ENCODE results near the gene EMC8. TPM values are rescaled to one million over a fixed set of nuclear protein-coding genes. Genes with fewer than 3 reads are reported as not detected.

EMC8 gene
- total and polyA plus RNA-seq, 2 donors (not counting 1 experiment from before 2014, with no cell fraction given): 22.1 to 33.1 TPM

DNA sequence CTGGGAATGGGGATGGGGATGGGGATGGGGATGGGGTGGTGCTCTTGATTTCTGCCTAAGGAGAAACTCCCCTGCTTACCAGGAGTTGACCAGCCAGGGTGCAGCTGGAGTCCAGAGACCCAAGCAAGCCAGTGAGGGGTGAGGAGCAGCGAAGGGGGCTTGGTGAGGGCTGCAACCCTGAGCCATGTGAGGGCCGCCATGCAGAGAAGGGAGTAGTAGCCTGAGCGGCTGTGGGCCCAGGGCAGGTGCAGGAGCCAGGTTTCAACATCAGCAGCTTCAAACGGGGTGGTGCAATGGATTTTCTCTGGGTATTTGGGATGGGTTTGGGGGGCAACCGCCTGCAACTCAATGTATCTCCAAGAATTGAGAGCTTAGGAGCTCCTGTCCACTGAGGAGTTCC, 35.4 kb upstream of the EMC8 start:
- Histone ChIP-seq H3K79me2 (ENCODE audit: control insufficient read depth, insufficient read depth, low read length) (no peaks in the 10 kb centered on the region), H3K4me2 (replicated peaks; ENCODE audit: low read depth, low read length, poor library complexity, severe bottlenecking) (no peak overlapping the region), H4K20me1 (ENCODE audit: control insufficient read depth, insufficient read depth, low read length, poor library complexity, severe bottlenecking) (no peaks in the 10 kb centered on the region), H3K27ac (ENCODE audit: low read length in 2 of 2) (no peak overlapping the region), H3K36me3 (replicated peaks in 1 of 2; ENCODE audit: control extremely low read depth in 1 of 2, control insufficient read depth in 1 of 2, extremely low read depth in 1 of 2, insufficient read depth in 2 of 2, low read length in 1 of 2) (no peaks in the 10 kb centered on the region), H3K27me3 (replicated peaks in 1 of 4; ENCODE audit: control extremely low read depth in 1 of 4, control insufficient read depth in 3 of 4, insufficient read depth in 4 of 4, low read length in 3 of 4) (peaks cover 0 to 14% (median 0%) of the 10 kb centered on the region in 4 experiments), H3K4me3 (ENCODE audit: control extremely low read depth in 1 of 5, extremely low read depth in 1 of 5, insufficient read depth in 1 of 5, low read depth in 2 of 5, low read length in 4 of 5) (no peak overlapping the region), H3K9ac (ENCODE audit: low read length) (no peak overlapping the region), H3K9me3 (ENCODE audit: control extremely low read depth in 1 of 3, control insufficient read depth in 2 of 3, insufficient read depth in 1 of 3, low read length in 2 of 3) (peaks cover 0 to 22% (median 0%) of the 10 kb centered on the region in 3 donors), H3K4me1 (ENCODE audit: control insufficient read depth in 2 of 2, insufficient read depth in 2 of 2, low read length in 2 of 2) (peaks cover 38 to 52% of the 10 kb centered on the region in 2 donors), H2AFZ (ENCODE audit: insufficient read depth, low read depth, low read length, poor library complexity, severe bottlenecking) (no peak overlapping the region)
- ChIA-PET CTCF (interaction anchor here (0.9 to 5.6 kb wide), 5 partner anchors 9 to 154 kb away, joined by 3 to 58 read pairs (median 4); partner anchors contain the start of gene IRF8), POLR2A (interaction anchor here (0.6 kb wide), 2 partner anchors 50 to 75 kb away, joined by 4 to 7 read pairs; no protein-coding TSS in a partner anchor)
- no peak for ATAC-seq (ENCODE audit: low read depth)
- 93% methylated on average over 5 of the region's 5 CpGs for WGBS (ENCODE audit: insufficient coverage)
- no peaks in the 10 kb centered on the region for H3K27me3 Mint-ChIP-seq
- peaks cover 34% of the 10 kb centered on the region for H3K4me1 Mint-ChIP-seq
- intact Hi-C loops (cut with micrococcal nuclease): no loop called here
- TF ChIP-seq CTCF (IDR thresholded peaks at IDR 0.05) (no peak), EZH2 (IDR thresholded peaks at IDR 0.05; ENCODE audit: borderline replicate concordance, insufficient read depth, low read depth, low read length, poor library complexity, severe bottlenecking) (no peak)
- H3K9me3 Mint-ChIP-seq (ENCODE audit: insufficient read depth): no peaks in the 10 kb centered on the region
- DNase-seq: no peak
- H3K4me3 Mint-ChIP-seq: no peak overlapping the region
- peak overlapping the region; percentile 74 for H3K27ac Mint-ChIP-seq

DNA sequence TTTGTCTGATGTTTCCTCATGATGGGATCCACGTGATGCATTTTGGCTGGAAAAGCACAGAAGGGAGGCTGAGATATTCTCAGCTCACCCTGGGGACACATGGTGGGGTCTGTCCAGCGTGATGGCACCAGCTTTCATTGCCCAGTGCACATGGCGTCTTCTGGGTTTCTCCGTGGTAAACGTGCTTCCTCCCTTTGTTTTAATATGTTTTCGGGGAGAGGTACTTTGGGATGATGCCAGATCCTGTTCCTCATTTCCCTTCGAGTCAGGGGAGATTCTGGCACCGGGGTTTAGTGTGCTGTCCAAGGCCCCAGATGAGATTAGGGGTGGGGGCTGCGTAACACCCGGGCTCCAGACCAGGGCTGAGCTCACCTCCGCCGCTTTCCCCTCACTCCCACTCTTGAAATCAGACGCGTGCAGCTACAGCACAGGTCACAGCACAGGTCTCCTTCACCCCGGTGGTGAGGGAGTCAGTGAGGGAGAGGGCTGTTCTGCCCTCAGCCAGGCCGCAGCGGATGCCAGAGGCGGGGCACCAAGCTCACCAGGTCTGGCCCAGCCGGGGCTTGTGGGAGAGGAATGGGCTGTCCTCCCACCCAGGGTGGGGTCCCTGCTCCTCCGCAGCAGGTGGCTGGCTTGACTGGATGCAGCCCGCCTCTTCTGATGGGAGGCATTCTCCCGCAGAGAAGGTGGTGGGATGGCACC, 34.0 kb upstream of the EMC8 start:
- H3K4me3 ChIP-seq (ENCODE audit: control extremely low read depth in 1 of 5, extremely low read depth in 1 of 5, insufficient read depth in 1 of 5, low read depth in 2 of 5, low read length in 4 of 5): no peak overlapping the region
- peaks cover 51 to 56% of the 10 kb centered on the region in 2 donors for H3K4me1 ChIP-seq (ENCODE audit: control insufficient read depth in 2 of 2, insufficient read depth in 2 of 2, low read length in 2 of 2)
- TF ChIP-seq CTCF (IDR thresholded peaks at IDR 0.05): no peak
- ATAC-seq (ENCODE audit: low read depth) (no peak), DNase-seq (no peak)
- Mint-ChIP-seq H3K9me3 (ENCODE audit: insufficient read depth) (peaks cover 6% of the 10 kb centered on the region), H3K27me3 (no peaks in the 10 kb centered on the region), H3K27ac (peak overlapping the region; percentile 88), H3K4me1 (peaks cover 44% of the 10 kb centered on the region), H3K4me3 (peak overlapping the region; percentile 65)
- peaks cover 0 to 14% (median 0%) of the 10 kb centered on the region in 4 experiments for H3K27me3 ChIP-seq (replicated peaks in 1 of 4; ENCODE audit: control extremely low read depth in 1 of 4, control insufficient read depth in 3 of 4, insufficient read depth in 4 of 4, low read length in 3 of 4)
- WGBS (ENCODE audit: insufficient coverage): 65% methylated on average over 17 of the region's 22 CpGs
- H3K27ac ChIP-seq (ENCODE audit: low read length in 2 of 2): peak overlapping the region; percentile 33 to 61
- H3K36me3 ChIP-seq (replicated peaks in 1 of 2; ENCODE audit: control extremely low read depth in 1 of 2, control insufficient read depth in 1 of 2, extremely low read depth in 1 of 2, insufficient read depth in 2 of 2, low read length in 1 of 2): no peaks in the 10 kb centered on the region
- ChIA-PET POLR2A (interaction anchor here (0.6 to 2.3 kb wide), 5 partner anchors 34 to 75 kb away, joined by 3 to 13 read pairs (median 7); partner anchors contain the start of gene IRF8), CTCF (interaction anchor here (0.8 to 5.6 kb wide), 9 partner anchors 13 to 155 kb away, joined by 3 to 58 read pairs (median 7); partner anchors contain the start of gene IRF8)
- H3K9me3 ChIP-seq (ENCODE audit: control extremely low read depth in 1 of 3, control insufficient read depth in 2 of 3, insufficient read depth in 1 of 3, low read length in 2 of 3): peaks cover 0 to 35% (median 3%) of the 10 kb centered on the region in 3 donors
- no peak overlapping the region for H3K9ac ChIP-seq (ENCODE audit: low read length)
- H3K79me2 ChIP-seq (ENCODE audit: control insufficient read depth, insufficient read depth, low read length): no peaks in the 10 kb centered on the region
- no peaks in the 10 kb centered on the region for H4K20me1 ChIP-seq (ENCODE audit: control insufficient read depth, insufficient read depth, low read length, poor library complexity, severe bottlenecking)
- intact Hi-C loops (cut with micrococcal nuclease): no loop called here
- no peak overlapping the region for H2AFZ ChIP-seq (ENCODE audit: insufficient read depth, low read depth, low read length, poor library complexity, severe bottlenecking)
- peak overlapping the region; percentile 60 for H3K4me2 ChIP-seq (replicated peaks; ENCODE audit: low read depth, low read length, poor library complexity, severe bottlenecking)
